HG03066 (cell line): ENCODE data around the gene DNAJC7.
A peak's percentile ranks its signal among the peaks of the same experiment; 100 is the strongest.

ENCODE experiments used
- ATAC-seq: cut with Tn5 transposase; IDR thresholded peaks from one replicate; pipeline ENCODE4 v1.9.1; 2021; ENCODE audit warnings: low read depth; ENCODE audit not compliant: unreplicated experiment

The DNAJC7 gene

DNA sequence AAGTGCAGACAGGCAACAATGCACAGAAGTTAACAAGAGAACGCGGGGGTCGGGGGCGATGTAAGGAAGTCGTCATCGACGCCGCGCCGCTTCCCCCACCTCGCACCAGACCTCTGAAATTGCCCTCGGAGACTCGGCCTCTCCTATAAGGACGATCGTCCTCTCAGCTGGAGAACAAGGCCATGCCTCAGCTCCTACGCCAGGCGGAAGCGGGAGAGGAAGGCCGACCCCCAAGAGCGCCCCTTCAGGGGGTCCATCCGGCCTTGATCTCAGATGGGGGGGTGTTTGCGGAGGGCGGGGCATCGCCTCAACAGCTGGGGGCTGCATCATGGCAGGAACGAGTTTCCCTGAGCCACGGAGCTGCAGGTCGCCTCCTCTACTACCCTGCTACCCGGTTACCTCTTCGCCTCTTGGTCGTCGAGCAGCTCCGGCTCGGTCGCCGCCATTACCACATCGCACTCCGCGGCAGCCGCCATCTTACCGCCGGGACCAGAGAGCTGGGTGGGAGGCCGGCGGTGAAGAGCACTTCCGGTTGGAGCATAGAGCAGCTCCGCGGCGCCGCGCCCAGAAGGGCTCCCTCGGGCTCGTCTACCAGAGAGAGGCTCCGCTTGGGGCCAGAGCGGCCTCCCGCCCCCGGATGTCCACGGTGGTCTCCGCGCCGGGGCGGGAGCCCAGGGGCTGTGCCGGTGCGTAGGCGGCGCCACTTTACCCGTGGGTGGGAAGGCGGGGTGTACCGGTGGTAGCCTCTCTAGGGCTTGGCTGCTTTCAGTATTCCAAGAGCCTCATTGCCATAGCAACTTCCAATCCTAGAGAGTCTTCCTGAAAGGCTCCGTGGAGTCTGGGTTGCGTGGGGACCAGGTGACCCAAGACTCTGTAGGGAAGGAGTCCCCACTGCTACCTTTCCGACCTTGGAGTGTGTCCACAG, at the start of gene DNAJC7:
Gene DNAJC7, minus strand, starts transcription at position 499 of the 925 bp plus-strand sequence. Its CDS starts 23 bp downstream, at position 476.
- peak; percentile 80 for ATAC-seq

GRCh38 chr17:42065201-42065600, 48.0 kb upstream of the DNAJC7 start:
- no peak for ATAC-seq

GRCh38 chr17:42062681-42063080, 45.4 kb upstream of the DNAJC7 start:
- ATAC-seq = no peak

- no peak for ATAC-seq
Observed at GRCh38 chr17:42061646-42062487, 44.6 kb upstream of the DNAJC7 start.

- ATAC-seq = no peak
Observed at GRCh38 chr17:42060231-42060630, 43.0 kb upstream of the DNAJC7 start.

DNA sequence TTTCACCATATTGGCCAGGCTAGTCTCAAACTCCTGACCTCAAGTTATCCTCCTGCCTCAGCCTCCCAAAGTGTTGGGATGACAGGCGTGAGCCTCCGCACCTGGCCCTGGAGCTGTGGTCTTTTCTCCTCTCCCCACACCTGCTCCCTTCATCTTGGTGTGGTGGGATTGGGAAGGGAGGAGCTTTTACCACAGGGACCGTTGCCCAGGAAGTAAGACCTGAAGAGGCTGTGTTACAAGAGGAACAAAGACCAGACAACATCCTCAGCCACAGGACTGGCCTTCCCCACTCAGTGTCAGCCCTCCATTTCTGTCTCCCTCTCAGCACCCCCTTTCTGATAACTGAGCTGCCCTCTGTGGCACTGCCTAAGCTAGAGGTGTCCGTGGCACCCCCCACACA, 42.6 kb upstream of the DNAJC7 start:
- ATAC-seq = no peak

- no peak for ATAC-seq
Observed at GRCh38 chr17:42058063-42058462, 40.8 kb upstream of the DNAJC7 start.

- ATAC-seq = no peak
Observed at GRCh38 chr17:42056635-42057034, 39.4 kb upstream of the DNAJC7 start.

GRCh38 chr17:42055496-42055895, 38.3 kb upstream of the DNAJC7 start:
- ATAC-seq = no peak

DNA sequence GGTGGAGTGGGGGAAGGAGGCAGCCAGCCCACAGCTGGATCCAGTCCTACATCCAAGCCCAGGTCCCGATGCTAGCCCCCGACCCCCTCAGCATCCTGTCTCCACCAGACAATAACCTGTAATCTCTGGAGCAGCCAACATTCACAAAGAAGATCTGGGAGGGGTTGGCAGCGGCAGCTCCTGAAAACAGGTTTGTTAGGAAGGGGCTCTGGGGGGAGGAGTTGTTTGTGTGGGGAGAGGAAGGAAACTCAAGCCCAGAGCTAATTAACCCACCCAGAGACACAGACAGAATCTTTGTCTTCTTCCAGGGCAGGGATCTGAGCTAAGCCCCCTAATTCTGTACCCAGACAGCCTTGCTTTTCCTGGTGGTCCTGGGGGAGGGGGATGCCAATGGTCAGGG, 37.8 kb upstream of the DNAJC7 start:
- ATAC-seq = no peak

- ATAC-seq = no peak
Observed at GRCh38 chr17:42053731-42054500, 36.7 kb upstream of the DNAJC7 start.

DNA sequence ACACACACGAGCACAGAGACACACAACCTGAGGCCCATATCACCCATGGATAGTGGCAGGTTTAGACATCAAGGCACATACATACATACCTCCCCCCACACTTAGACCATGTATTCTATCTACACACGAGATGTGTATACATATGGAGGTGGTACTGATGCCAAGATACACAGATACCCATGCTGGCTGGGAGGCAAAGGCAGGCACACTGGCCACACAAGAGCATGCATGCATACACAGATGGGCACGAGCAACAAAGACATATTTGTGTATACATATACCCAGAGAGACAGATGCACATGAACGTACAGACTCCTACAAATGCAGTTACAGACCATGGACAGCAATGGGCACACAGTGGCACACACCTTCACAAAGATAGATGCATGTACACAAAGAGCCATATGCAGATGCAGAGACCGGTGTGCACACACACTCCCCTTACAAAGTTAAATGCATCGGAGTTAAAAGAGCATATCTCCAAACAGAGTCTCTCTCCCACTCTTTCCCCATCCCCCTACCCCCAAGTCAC, 35.2 kb upstream of the DNAJC7 start:
- ATAC-seq = no peak

- ATAC-seq = no peak
Observed at GRCh38 chr17:42051645-42052044, 34.4 kb upstream of the DNAJC7 start.

DNA sequence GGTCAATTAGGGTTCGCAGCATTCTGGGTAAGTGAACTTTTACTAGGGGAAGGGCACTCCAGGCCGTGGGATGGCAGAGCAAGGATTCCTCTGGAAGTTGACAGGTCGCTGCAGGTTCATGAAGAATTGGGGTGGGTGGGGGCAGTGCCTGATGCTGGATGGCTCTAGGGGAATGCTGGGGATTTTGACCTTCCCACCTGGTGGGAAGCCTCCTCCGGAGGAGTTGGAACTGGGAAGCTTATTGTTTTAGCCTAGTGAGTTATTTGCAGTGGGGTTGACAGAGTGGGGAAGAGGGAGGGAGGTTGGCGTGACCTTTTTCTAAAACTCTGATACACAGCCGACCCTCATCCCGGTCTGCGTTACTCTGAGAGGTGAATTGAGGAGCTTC, 33.8 kb upstream of the DNAJC7 start:
- ATAC-seq = no peak

GRCh38 chr17:42050393-42051012, 33.3 kb upstream of the DNAJC7 start, which contains the start of gene C17orf113:
C17orf113 (minus strand) TSS chr17:42050601; CDS start chr17:42043376, 7,225 bp downstream.
- no peak for ATAC-seq

DNA sequence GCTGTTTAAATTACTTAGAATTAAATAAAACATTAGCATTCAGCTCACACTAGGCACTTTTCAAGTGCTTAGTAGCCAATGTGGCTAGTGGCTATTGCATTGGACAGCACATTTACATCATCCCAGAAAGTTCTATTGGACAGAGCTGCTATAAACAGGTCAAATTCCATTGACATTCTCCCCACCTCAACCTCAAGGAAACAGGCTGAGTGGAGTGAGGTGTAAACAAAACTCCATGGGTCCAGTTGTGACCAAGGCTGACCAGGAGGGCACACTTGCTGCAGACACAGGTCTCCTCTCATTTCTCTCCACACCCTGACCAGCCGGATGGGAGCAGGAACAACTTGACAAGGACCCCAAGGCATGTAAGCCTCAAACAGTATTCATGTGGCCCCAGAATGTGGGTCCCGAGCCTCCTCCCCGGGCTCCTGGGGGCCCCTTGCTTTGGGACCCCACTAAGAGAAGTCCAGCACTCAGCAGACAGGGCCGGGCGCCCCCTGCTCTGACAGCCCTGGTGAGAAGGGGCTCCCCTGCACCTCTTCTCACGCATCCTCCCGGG, 32.7 kb upstream of the DNAJC7 start:
- no peak for ATAC-seq

DNA sequence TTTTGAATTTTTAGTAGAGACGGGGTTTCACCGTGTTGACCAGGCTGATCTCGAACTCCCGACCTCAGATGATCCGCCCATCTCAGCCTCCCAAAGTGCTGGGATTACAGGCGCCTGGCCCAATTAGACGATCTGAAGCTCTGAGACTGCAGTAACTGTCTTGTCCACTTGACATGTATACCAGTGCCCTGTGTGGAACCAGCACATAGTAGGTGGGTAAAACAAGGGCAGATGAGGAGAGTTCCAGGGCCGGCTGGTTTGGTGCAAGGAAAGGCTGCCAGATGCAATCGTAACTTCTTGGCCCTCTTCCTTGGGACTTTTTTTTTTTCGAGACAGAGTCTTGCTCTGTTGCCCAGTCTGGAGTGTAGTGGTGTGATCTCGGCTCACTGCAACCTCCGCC, 30.1 kb upstream of the DNAJC7 start:
- ATAC-seq = no peak

- no peak for ATAC-seq
Observed at GRCh38 chr17:42045719-42046118, 28.5 kb upstream of the DNAJC7 start.

DNA sequence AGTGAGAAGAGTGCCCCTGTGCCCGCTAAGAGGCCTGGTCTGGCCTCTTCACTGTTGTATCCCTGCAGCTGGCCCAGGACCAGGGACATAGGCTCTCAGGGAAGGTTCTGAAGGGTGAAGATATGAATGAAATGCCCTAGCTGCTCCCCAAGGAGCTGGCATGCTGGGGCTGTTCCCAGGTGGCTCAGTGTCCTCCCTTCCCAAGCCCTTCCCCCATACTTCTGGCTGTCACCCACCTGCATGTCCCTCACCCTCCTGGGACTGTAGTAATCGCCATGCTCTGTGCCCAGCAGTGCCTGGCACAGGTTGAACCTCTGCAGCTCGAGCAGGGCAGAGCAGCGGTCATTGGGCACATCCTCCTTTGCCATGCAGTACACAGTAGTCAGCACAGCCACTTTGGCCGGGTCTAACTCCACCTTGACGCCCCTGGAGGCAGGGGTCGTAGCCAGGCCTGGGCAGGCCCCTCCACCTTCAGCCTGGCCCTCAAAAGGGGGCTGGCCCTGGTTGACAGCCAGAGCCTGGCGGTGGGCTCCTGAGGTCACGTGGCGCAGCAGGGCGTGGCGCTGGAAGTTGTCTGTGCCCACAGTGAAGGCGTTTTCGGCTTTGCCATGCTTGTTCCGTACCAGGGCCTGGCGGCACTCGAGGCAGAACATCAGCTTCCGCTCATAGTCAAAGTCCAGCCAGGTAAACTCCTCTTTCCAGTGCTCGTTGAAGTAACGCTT, 25.5 kb upstream of the DNAJC7 start:
- ATAC-seq = no peak
